Left lung (tissue), 10 donors: ENCODE results near the gene PHACTR3. TPM values are rescaled to one million over a fixed set of nuclear protein-coding genes. Genes with fewer than 3 reads are reported as not detected.

ENCODE experiments used
- ATAC-seq: fragments of 200-7000 bp; cut with Tn5 transposase; one replicate; pipeline ENCODE4 v1.9.1; 2020; ENCODE audit warnings: moderate library complexity
- DNase-seq, 4 donors: peaks; one replicate each; pipeline ENCODE4 v3.0.0-alpha.2; 2013 to 2020
- H3K27ac ChIP-seq, 2 donors: fragments of 200-600 bp; sonication (generic) in 1 of 2; one replicate each; pipeline versions ENCODE4 v1.5.0 to v1.8.0; 2020 to 2021
- H3K27me3 ChIP-seq, 2 donors: fragments of 200-600 bp; sonication (generic) in 1 of 2; one replicate each; pipeline versions ENCODE4 v1.5.0 to v1.8.0; 2020 to 2021
- H3K36me3 ChIP-seq, 2 donors: fragments of 200-600 bp; sonication (generic) in 1 of 2; one replicate each; pipeline versions ENCODE4 v1.5.0 to v1.8.0; 2020 to 2021
- H3K4me1 ChIP-seq, 2 donors: fragments of 200-600 bp; one replicate each; pipeline ENCODE4 v1.8.0; 2021
- H3K4me3 ChIP-seq, 2 donors: fragments of 200-600 bp; sonication (generic) in 1 of 2; one replicate each; pipeline versions ENCODE4 v1.5.0 to v1.8.0; 2020 to 2021; ENCODE audit warnings: mild to moderate bottlenecking in 1 of 2
- H3K9me3 ChIP-seq, 2 donors: fragments of 200-600 bp; sonication (generic) in 1 of 2; one replicate each; pipeline versions ENCODE4 v1.5.0 to v1.8.0; 2020 to 2021
- CTCF ChIP-seq, 2 donors: fragments of 200-600 bp; sonication (generic) in 1 of 2; IDR thresholded peaks; one replicate each; pipeline versions ENCODE4 v1.5.0 to v1.8.0; 2021; ENCODE audit warnings: antibody characterized with exemption in 2 of 2
- intact Hi-C, 2 donors: fragments of 100-400 bp; cut with DNase I; formaldehyde crosslinking; loops; one replicate each; pipeline versions ENCODE4 v1.11.2 to v1.14.2; 2022
- polyA plus RNA-seq, 6 donors: library from polyadenylated mRNA; unstranded; fragments of 120-200 nt; gene quantifications; one replicate each; pipeline ENCODE4 v1.2.1, GENCODE V29; 2013; ENCODE audit not compliant: insufficient read length in 6 of 6
- total RNA-seq, 2 donors: library from RNA; stranded (reverse); fragmentation: NEBNext Ultra II Directional; extraction: Animal tissue kit (Norgen Biotek cat#: 25700); gene quantifications; one replicate each; pipeline ENCODE4 v1.2.1, GENCODE V29; 2021
- donor health status: DM: no; HTN: yes; CAD: no.
- donor health status: DM: no; HTN: no; CAD: no.

Gene PHACTR3
- total and polyA plus RNA-seq, 8 donors: 3.5 to 14.5 (median 4.4) TPM

GRCh38 chr20:59785669-59785959 is 181.3 kb downstream of the PHACTR3 start:
- ATAC-seq: no peak
- no peak for TF ChIP-seq CTCF (IDR thresholded peaks at IDR 0.05)
- DNase-seq: no peak
- Histone ChIP-seq H3K27ac (no peak overlapping the region), H3K27me3 (peaks cover 0 to 15% of the 10 kb centered on the region in 2 donors), H3K36me3 (no peaks in the 10 kb centered on the region), H3K4me1 (no peaks in the 10 kb centered on the region), H3K9me3 (no peaks in the 10 kb centered on the region), H3K4me3 (no peak overlapping the region)
- intact Hi-C loops: loop anchor here in 1 of 2 donors (5.0 kb wide), 1 partner anchor 57 kb away; no protein-coding TSS in a partner anchor

- ATAC-seq (no peak), DNase-seq (no peak)
- H3K4me3 ChIP-seq: no peak overlapping the region
- peaks cover 0 to 15% of the 10 kb centered on the region in 2 donors for H3K27me3 ChIP-seq
- H3K4me1 ChIP-seq: no peaks in the 10 kb centered on the region
- no peaks in the 10 kb centered on the region for H3K36me3 ChIP-seq
- no peaks in the 10 kb centered on the region for H3K9me3 ChIP-seq
- H3K27ac ChIP-seq: no peak overlapping the region
- intact Hi-C loops: loop anchor here in 1 of 2 donors (5.0 kb wide), 1 partner anchor 56 kb away; no protein-coding TSS in a partner anchor
- no peak for TF ChIP-seq CTCF (IDR thresholded peaks at IDR 0.05)
Observed at GRCh38 chr20:59785986-59786795, 181.9 kb downstream of the PHACTR3 start.

- no peak overlapping the region for H3K4me3 ChIP-seq
- no peak for DNase-seq
- intact Hi-C loops: loop anchor here in 1 of 2 donors (5.0 kb wide), 1 partner anchor 55 kb away; no protein-coding TSS in a partner anchor
- no peak for ATAC-seq
- TF ChIP-seq CTCF (IDR thresholded peaks at IDR 0.05): no peak
- H3K36me3 ChIP-seq: no peaks in the 10 kb centered on the region
- no peak overlapping the region for H3K27ac ChIP-seq
- peaks cover 0 to 15% of the 10 kb centered on the region in 2 donors for H3K27me3 ChIP-seq
- H3K4me1 ChIP-seq: no peaks in the 10 kb centered on the region
- peaks cover 0 to under 1% of the 10 kb centered on the region in 2 donors for H3K9me3 ChIP-seq
Observed at GRCh38 chr20:59786801-59787537, 182.6 kb downstream of the PHACTR3 start.

GRCh38 chr20:59787538-59787890 is 183.2 kb downstream of the PHACTR3 start:
- DNase-seq (no peak), ATAC-seq (no peak)
- H3K4me3 ChIP-seq: no peak overlapping the region
- H3K27me3 ChIP-seq: peaks cover 0 to 10% of the 10 kb centered on the region in 2 donors
- H3K27ac ChIP-seq: no peak overlapping the region
- peaks cover 5 to 6% of the 10 kb centered on the region in 2 donors for H3K9me3 ChIP-seq
- TF ChIP-seq CTCF (IDR thresholded peaks at IDR 0.05): no peak
- H3K4me1 ChIP-seq: no peaks in the 10 kb centered on the region
- H3K36me3 ChIP-seq: no peaks in the 10 kb centered on the region
- intact Hi-C loops: loop anchor here in 1 of 2 donors (5.0 kb wide), 1 partner anchor 55 kb away; no protein-coding TSS in a partner anchor

- DNase-seq (no peak), ATAC-seq (no peak)
- Histone ChIP-seq H3K36me3 (no peaks in the 10 kb centered on the region), H3K4me3 (no peak overlapping the region), H3K9me3 (peaks cover 6 to 10% of the 10 kb centered on the region in 2 donors), H3K27me3 (peaks cover 0 to 4% of the 10 kb centered on the region in 2 donors), H3K4me1 (no peaks in the 10 kb centered on the region), H3K27ac (no peak overlapping the region)
- intact Hi-C loops: loop anchor here in 1 of 2 donors (5.0 kb wide), 1 partner anchor 54 kb away; no protein-coding TSS in a partner anchor
- no peak for TF ChIP-seq CTCF (IDR thresholded peaks at IDR 0.05)
Observed at GRCh38 chr20:59788196-59788735, 183.9 kb downstream of the PHACTR3 start.
